Prostate gland (tissue), 2 donors: ENCODE measurements around the gene ADAR. TPM values are rescaled to one million over a fixed set of nuclear protein-coding genes. Genes with fewer than 3 reads are reported as not detected.
"Not testable (repeated sequence)": the region's sequence is repeated elsewhere in the genome, so short reads cannot be mapped to it uniquely, and the experiment has no call there.

Experiments used
- DNase-seq: peaks from one replicate; pipeline ENCODE4 v3.0.0-alpha.2; 2019; ENCODE audit warnings: low spot score
- H3K27ac ChIP-seq, 2 donors: fragments of 200-600 bp; sonication (generic); 2 replicates each; pipeline ENCODE4 v1.5.1; 2017 to 2019
- H3K27me3 ChIP-seq: fragments of 200-600 bp; sonication (generic); replicated peaks from 2 replicates; pipeline ENCODE4 v1.5.1; 2019; ENCODE audit not compliant: insufficient read depth
- H3K36me3 ChIP-seq, 2 donors: fragments of 200-600 bp; sonication (generic); 1 replicate in 1 of 2; 2 replicates in 1 of 2; pipeline versions ENCODE4 v1.5.1 to v1.8.1; 2017 to 2019
- H3K4me1 ChIP-seq: fragments of 200-600 bp; sonication (generic); replicated peaks from 2 replicates; pipeline ENCODE4 v1.5.1; 2019
- H3K4me3 ChIP-seq, 2 donors: fragments of 200-600 bp; sonication (generic); 2 replicates each; pipeline ENCODE4 v1.5.1; 2017 to 2019
- H3K9me3 ChIP-seq: fragments of 200-600 bp; sonication (generic); 2 replicates; pipeline ENCODE4 v1.5.1; 2017
- POLR2A ChIP-seq: fragments of 450-650 bp; IDR thresholded peaks from one replicate; pipeline ENCODE4 v1.6.1; 2016; ENCODE audit warnings: antibody characterized with exemption, mild to moderate bottlenecking
- POLR2AphosphoS5 ChIP-seq: sonication (generic); formaldehyde crosslinking; IDR thresholded peaks from one replicate; pipeline ENCODE4 v1.6.1; 2017; ENCODE audit warnings: antibody characterized with exemption
- WGBS: methylation state at CpG from one replicate; pipeline ENCODE4 v1.1.5; 2018; 5-methylcytosine and 5-hydroxymethylcytosine counted together
- intact Hi-C: fragments of 100-400 bp; cut with DNase I; formaldehyde crosslinking; loops from one replicate; pipeline ENCODE4 v1.14.2; 2022
- total RNA-seq, 2 donors: library from RNA; depleted of rRNA; stranded (reverse); fragments of >200 nt; gene quantifications; one replicate each; pipeline ENCODE4 v1.1.0, GENCODE V29; 2016
- TF ChIP-seq, protein P1 (sequence below), 4 experiments: fragments of 200-600 bp in 2 of 4; fragments of 450-650 bp in 2 of 4; sonication (generic) in 2 of 4; IDR thresholded peaks; 1 replicate in 3 of 4; 2 replicates in 1 of 4; pipeline ENCODE4 v1.5.1; 2016 to 2019; ENCODE audit warnings: antibody characterized with exemption in 4 of 4, mild to moderate bottlenecking in 2 of 4, moderate library complexity in 2 of 4

ADAR gene, protein sequence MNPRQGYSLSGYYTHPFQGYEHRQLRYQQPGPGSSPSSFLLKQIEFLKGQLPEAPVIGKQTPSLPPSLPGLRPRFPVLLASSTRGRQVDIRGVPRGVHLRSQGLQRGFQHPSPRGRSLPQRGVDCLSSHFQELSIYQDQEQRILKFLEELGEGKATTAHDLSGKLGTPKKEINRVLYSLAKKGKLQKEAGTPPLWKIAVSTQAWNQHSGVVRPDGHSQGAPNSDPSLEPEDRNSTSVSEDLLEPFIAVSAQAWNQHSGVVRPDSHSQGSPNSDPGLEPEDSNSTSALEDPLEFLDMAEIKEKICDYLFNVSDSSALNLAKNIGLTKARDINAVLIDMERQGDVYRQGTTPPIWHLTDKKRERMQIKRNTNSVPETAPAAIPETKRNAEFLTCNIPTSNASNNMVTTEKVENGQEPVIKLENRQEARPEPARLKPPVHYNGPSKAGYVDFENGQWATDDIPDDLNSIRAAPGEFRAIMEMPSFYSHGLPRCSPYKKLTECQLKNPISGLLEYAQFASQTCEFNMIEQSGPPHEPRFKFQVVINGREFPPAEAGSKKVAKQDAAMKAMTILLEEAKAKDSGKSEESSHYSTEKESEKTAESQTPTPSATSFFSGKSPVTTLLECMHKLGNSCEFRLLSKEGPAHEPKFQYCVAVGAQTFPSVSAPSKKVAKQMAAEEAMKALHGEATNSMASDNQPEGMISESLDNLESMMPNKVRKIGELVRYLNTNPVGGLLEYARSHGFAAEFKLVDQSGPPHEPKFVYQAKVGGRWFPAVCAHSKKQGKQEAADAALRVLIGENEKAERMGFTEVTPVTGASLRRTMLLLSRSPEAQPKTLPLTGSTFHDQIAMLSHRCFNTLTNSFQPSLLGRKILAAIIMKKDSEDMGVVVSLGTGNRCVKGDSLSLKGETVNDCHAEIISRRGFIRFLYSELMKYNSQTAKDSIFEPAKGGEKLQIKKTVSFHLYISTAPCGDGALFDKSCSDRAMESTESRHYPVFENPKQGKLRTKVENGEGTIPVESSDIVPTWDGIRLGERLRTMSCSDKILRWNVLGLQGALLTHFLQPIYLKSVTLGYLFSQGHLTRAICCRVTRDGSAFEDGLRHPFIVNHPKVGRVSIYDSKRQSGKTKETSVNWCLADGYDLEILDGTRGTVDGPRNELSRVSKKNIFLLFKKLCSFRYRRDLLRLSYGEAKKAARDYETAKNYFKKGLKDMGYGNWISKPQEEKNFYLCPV
- 100 to 1,000 TPM in 1 of 2 donors, 10 to 100 TPM in 1; 98.1 to 181 TPM for total RNA-seq

DNA sequence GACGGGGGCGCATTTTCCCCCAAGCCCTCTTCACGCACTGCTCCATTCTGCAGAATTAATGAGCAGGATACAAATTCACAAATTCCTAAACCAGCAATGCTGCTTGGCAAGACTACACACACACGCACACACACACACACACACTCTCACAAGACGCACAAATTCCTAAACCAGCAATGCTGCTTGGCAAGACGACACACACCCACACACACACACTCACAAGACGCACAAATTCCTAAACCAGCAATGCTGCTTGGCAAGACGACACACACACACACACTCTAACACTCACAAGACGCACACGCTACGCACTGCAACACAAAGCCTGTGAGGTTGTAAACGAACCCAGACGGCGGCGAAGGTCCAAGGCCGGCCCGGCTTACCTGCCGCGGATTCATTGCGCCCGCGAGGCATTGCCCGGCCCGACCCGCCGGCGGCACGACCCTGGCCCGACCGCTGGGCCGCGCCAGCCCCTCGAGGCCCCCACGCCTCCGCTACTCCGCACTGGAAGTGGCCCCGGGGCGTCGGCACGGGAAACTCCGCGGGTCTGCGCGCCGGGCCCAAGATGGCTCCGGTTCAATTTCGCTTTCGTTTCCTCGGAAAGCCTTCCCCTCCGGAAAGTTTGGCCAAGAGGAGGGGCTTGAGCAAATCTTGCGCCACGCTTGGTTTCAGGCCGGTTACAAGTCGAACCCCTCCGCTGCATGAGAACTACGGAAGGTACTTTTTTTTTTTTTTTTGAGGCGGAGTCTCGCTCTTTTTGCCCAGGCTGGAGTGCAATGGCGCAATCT lies at the start of gene ADAR:
ADAR (minus strand) TSS at position 578 of the 788 bp plus-strand sequence; CDS start at position 398, 180 bp downstream.
- peak; percentile 91 for DNase-seq
- peaks cover 4% of the 10 kb centered on the region for H3K4me1 ChIP-seq
- no peaks in the 10 kb centered on the region for H3K27me3 ChIP-seq
- peak within 1 kb of the TSS; percentile 93 to 97 for H3K27ac ChIP-seq
- TF ChIP-seq POLR2A (peak; percentile 54), POLR2AphosphoS5 (peak; percentile 87)
- TF ChIP-seq, protein P1, sequence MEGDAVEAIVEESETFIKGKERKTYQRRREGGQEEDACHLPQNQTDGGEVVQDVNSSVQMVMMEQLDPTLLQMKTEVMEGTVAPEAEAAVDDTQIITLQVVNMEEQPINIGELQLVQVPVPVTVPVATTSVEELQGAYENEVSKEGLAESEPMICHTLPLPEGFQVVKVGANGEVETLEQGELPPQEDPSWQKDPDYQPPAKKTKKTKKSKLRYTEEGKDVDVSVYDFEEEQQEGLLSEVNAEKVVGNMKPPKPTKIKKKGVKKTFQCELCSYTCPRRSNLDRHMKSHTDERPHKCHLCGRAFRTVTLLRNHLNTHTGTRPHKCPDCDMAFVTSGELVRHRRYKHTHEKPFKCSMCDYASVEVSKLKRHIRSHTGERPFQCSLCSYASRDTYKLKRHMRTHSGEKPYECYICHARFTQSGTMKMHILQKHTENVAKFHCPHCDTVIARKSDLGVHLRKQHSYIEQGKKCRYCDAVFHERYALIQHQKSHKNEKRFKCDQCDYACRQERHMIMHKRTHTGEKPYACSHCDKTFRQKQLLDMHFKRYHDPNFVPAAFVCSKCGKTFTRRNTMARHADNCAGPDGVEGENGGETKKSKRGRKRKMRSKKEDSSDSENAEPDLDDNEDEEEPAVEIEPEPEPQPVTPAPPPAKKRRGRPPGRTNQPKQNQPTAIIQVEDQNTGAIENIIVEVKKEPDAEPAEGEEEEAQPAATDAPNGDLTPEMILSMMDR (IDR thresholded peaks at IDR 0.05), result peak in 2 of 4 experiments; percentile 3 to 6
- H3K36me3 ChIP-seq, result no peaks in the 10 kb centered on the region
- intact Hi-C loops, result loop anchor here (2.0 kb wide), 1 partner anchor 19 kb away; no protein-coding TSS in a partner anchor
- H3K9me3 ChIP-seq, result no peaks in the 10 kb centered on the region
- H3K4me3 ChIP-seq, result peak within 1 kb of the TSS; percentile 89 to 99
- 0% methylated on average over 58 of the region's 59 CpGs for WGBS

DNA sequence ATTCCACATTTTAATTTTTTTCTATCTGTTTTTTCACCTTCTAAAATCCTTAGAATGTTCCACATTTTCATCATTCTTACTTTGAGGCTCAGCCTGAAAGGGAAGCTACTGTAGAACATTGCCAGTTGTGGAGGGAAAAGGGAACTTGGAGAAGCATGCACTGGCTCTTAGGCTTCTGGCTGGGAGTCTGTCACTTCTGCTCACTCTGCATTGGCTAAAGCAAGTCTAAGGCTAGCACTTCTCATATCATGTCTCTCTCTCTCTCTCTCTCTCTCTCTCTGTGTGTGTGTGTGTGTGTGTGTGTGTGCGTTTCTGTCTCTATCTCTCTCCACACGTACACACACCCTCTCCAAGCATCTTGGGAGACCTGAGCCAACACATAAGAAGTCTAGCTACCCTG lies 49.6 kb upstream of the ADAR start:
- Histone ChIP-seq H3K4me3 (no peak overlapping the region), H3K36me3 (no peaks in the 10 kb centered on the region), H3K27me3 (no peaks in the 10 kb centered on the region), H3K9me3 (no peaks in the 10 kb centered on the region), H3K27ac (no peak overlapping the region), H3K4me1 (no peaks in the 10 kb centered on the region)
- no peak for DNase-seq
- TF ChIP-seq, protein P1 (IDR thresholded peaks at IDR 0.05), result no peak
- no peak for TF ChIP-seq POLR2AphosphoS5
- no peak for TF ChIP-seq POLR2A
- 28% methylated on average over 2 of the region's 2 CpGs for WGBS
- intact Hi-C loops, result no loop called here

DNA sequence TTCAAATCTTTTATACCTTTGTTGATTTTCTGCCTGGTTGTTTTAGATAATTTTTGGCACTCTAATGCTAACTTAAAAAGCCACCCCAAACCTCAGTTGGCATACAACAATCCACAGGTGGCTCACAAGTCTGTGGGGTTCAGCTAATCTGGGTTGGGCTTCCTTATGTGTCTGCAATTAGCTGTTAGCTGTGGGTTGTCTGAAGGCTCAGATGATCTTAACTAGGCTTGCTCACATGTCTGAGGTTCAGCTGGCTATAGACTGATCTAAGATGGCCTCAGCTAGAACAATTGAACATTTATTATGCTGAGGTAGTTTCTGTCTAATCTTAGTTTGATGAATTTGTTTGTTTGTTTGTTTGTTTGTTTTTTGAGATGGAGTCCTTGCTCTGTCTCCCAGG lies 44.9 kb upstream of the ADAR start:
- no peak overlapping the region for H3K27ac ChIP-seq
- H3K9me3 ChIP-seq, result no peaks in the 10 kb centered on the region
- intact Hi-C loops, result no loop called here
- no peak for DNase-seq
- H3K4me1 ChIP-seq, result no peaks in the 10 kb centered on the region
- no peaks in the 10 kb centered on the region for H3K36me3 ChIP-seq
- no peaks in the 10 kb centered on the region for H3K27me3 ChIP-seq
- H3K4me3 ChIP-seq, result no peak overlapping the region
- TF ChIP-seq POLR2A (no peak), POLR2AphosphoS5 (no peak)
- TF ChIP-seq, protein P1 (IDR thresholded peaks at IDR 0.05), result no peak

DNA sequence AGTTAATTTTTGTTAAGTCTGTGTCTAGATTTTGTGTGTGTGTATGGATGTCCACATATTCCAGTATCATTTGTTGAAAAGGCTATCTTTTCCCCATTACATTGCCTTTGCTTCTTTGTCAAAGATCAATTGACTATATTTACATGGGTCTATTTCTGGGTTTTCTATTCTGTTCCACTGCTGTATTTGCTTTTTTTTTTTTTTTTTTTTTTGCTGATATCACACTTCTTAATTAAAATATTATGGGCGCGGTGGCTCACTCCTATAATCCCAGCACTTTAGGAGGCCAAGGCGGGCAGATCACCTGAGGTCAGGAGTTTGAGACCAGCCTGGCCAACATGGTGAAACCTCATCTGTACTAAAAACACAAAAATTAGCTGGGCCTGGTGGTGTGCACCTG lies 36.7 kb upstream of the ADAR start:
- H3K36me3 ChIP-seq, intact Hi-C loops, H3K4me3 ChIP-seq, H3K9me3 ChIP-seq, H3K27me3 ChIP-seq, H3K27ac ChIP-seq, H3K4me1 ChIP-seq, DNase-seq: not testable (repeated sequence)
- WGBS, result 97% methylated on average over 3 of the region's 3 CpGs
